ENCODE results near the gene KCNT2. TPM values are rescaled to one million over a fixed set of nuclear protein-coding genes. Genes with fewer than 3 reads are reported as not detected.
A peak's percentile ranks its signal among the peaks of the same experiment; 100 is the strongest.

KCNT2 gene
- total and polyA plus RNA-seq, 2 donors (not counting 3 experiments of a cell fraction or from before 2014, with no cell fraction given) = 0.46 to 1.6 TPM

DNA sequence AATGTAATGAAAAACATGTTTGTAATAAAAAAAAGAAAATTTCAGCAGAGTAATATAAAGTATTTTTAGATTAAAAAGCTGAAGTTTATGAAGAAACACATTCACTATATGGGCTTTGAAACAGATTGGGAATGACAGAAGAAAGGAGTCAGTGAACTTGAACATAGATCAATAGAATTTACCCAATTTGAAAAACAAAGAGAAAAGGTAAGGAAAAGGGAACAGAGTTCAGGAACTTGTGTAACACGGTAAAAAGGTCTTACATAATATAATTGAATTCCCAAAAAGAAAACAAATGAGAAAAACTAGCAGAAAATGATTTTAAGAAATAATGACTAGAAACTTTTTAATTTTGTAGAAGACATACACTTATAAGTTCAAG is 206.8 kb downstream of the KCNT2 start:
- no peak overlapping the region for H3K9ac ChIP-seq (replicated peaks; ENCODE audit: extremely low read depth, insufficient read depth, low read length)
- ChIA-PET CTCF (interaction anchor here (1.7 kb wide), 1 partner anchor 12 kb away, joined by 4 read pairs; no protein-coding TSS in a partner anchor), POLR2A (no interaction called here)
- no peak for DNase-seq (ENCODE audit: low read depth, low spot score)
- dilution Hi-C loops (cut with MboI; ENCODE audit: extremely low pct_ligation_motif_present, low sequenced_read_pairs) = no loop called here
- no TSS peak for BruUV-seq (replicated peaks)
- no peaks in the 10 kb centered on the region for H3K79me2 ChIP-seq (ENCODE audit: control insufficient read depth, insufficient read depth, low read length)
- H3K27me3 ChIP-seq (ENCODE audit: control insufficient read depth in 2 of 2, insufficient read depth in 2 of 2, low read length in 2 of 2) = no peaks in the 10 kb centered on the region
- peak overlapping the region; percentile 57 for H3K4me2 ChIP-seq (ENCODE audit: insufficient read depth, low read length)
- H3K9me1 ChIP-seq (replicated peaks; ENCODE audit: control insufficient read depth, extremely low read depth, insufficient read depth, low read length) = no peaks in the 10 kb centered on the region
- H3K36me3 ChIP-seq (ENCODE audit: control insufficient read depth in 2 of 2, extremely low read depth in 1 of 2, insufficient read depth in 2 of 2, low read length in 2 of 2) = no peaks in the 10 kb centered on the region
- no peak overlapping the region for H2AFZ ChIP-seq (ENCODE audit: low read depth, low read length)
- peak overlapping the region; percentile 57 for H3K27ac ChIP-seq (ENCODE audit: insufficient read depth, low read depth, low read length)
- no peak for FAIRE-seq
- H4K20me1 ChIP-seq (replicated peaks; ENCODE audit: control insufficient read depth, extremely low read depth, insufficient read depth, low read length) = no peaks in the 10 kb centered on the region
- no peak overlapping the region for H3K4me3 ChIP-seq (replicated peaks in 1 of 3; ENCODE audit: insufficient read depth in 1 of 3, low read depth in 1 of 3, low read length in 3 of 3)
- no peaks in the 10 kb centered on the region for H3K9me3 ChIP-seq (replicated peaks; ENCODE audit: control insufficient read depth, insufficient read depth, low read length)
- intact Hi-C loops (cut with micrococcal nuclease) = no loop called here
- TF ChIP-seq MAX (IDR thresholded peaks at IDR 0.05; ENCODE audit: insufficient read depth, insufficient read length) = no peak
- TF ChIP-seq, protein P1, sequence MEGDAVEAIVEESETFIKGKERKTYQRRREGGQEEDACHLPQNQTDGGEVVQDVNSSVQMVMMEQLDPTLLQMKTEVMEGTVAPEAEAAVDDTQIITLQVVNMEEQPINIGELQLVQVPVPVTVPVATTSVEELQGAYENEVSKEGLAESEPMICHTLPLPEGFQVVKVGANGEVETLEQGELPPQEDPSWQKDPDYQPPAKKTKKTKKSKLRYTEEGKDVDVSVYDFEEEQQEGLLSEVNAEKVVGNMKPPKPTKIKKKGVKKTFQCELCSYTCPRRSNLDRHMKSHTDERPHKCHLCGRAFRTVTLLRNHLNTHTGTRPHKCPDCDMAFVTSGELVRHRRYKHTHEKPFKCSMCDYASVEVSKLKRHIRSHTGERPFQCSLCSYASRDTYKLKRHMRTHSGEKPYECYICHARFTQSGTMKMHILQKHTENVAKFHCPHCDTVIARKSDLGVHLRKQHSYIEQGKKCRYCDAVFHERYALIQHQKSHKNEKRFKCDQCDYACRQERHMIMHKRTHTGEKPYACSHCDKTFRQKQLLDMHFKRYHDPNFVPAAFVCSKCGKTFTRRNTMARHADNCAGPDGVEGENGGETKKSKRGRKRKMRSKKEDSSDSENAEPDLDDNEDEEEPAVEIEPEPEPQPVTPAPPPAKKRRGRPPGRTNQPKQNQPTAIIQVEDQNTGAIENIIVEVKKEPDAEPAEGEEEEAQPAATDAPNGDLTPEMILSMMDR (IDR thresholded peaks at IDR 0.05; ENCODE audit: extremely low read depth in 1 of 2, insufficient read depth in 1 of 2, low read depth in 1 of 2, low read length in 2 of 2) = no peak
- TF ChIP-seq EZH2 (IDR thresholded peaks at IDR 0.05; ENCODE audit: borderline replicate concordance, low read depth, low read length, severe bottlenecking) = no peak
- no peak for TF ChIP-seq MYC (IDR thresholded peaks at IDR 0.05; ENCODE audit: low read depth, low read length)
- TF ChIP-seq JUN (IDR thresholded peaks at IDR 0.05; ENCODE audit: borderline replicate concordance, insufficient read depth, insufficient read length, low read depth) = no peak
- no peak for TF ChIP-seq GATA2 (IDR thresholded peaks at IDR 0.05; ENCODE audit: insufficient read depth, insufficient read length, low read depth, low read length)
- TF ChIP-seq POLR2A (IDR thresholded peaks at IDR 0.05; ENCODE audit: low read depth, low read length) = no peak
- TF ChIP-seq FOS (IDR thresholded peaks at IDR 0.05; ENCODE audit: borderline replicate concordance, insufficient read depth, low read length) = no peak
- no peak for TF ChIP-seq POLR2AphosphoS5 (IDR thresholded peaks at IDR 0.05; ENCODE audit: insufficient read depth, low read depth, low read length)
- H3K4me1 ChIP-seq (ENCODE audit: control insufficient read depth, extremely low read depth, insufficient read depth, low read length) = peaks cover 27% of the 10 kb centered on the region
